Keratinocyte (primary cell): Measurements from ENCODE around the gene KIAA1210. TPM values are rescaled to one million over a fixed set of nuclear protein-coding genes. Genes with fewer than 3 reads are reported as not detected.
"Not testable (repeated sequence)": the region's sequence is repeated elsewhere in the genome, so short reads cannot be mapped to it uniquely, and the experiment has no call there.

Experiments
- DNase-seq: peaks from one replicate; pipeline ENCODE4 v3.0.0-alpha.2; 2011; ENCODE audit warnings: low read depth, missing footprints, low spot score
- FAIRE-seq: peaks from 2 replicates; lab custom pipeline; 2011; peaks lifted over from hg19 to GRCh38; lab: Jason Lieb, UNC
- H2AFZ ChIP-seq: 2 replicates; pipeline ENCODE4 v1.6.0; 2012; ENCODE audit warnings: low read length, control low read depth, inconsistent platforms; ENCODE audit not compliant: control insufficient read depth
- H3K27ac ChIP-seq: 2 replicates; pipeline ENCODE4 v1.5.1; 2011; ENCODE audit warnings: low read length; ENCODE audit not compliant: control insufficient read depth, insufficient read depth
- H3K27me3 ChIP-seq: 3 replicates; pipeline ENCODE4 v1.6.0; 2011; ENCODE audit warnings: low read length; ENCODE audit not compliant: control insufficient read depth, insufficient read depth; ENCODE audit errors: extremely low read depth
- H3K36me3 ChIP-seq, 2 experiments: 2 replicates in 1 of 2; 3 replicates in 1 of 2; pipeline ENCODE4 v1.5.1; 2011; ENCODE audit warnings: low read length in 2 of 2, mild to moderate bottlenecking in 1 of 2; ENCODE audit not compliant: control insufficient read depth in 2 of 2, insufficient read depth in 2 of 2; ENCODE audit errors: extremely low read depth in 1 of 2
- H3K4me1 ChIP-seq: 3 replicates; pipeline ENCODE4 v1.5.1; 2011; ENCODE audit warnings: low read length; ENCODE audit not compliant: control insufficient read depth, insufficient read depth; ENCODE audit errors: extremely low read depth
- H3K4me2 ChIP-seq: 3 replicates; pipeline ENCODE4 v1.6.0; 2011; ENCODE audit warnings: low read depth, low read length; ENCODE audit not compliant: control insufficient read depth, insufficient read depth; ENCODE audit errors: extremely low read depth
- H3K4me3 ChIP-seq, 3 experiments: fragments of 200-600 bp in 1 of 3; sonication (generic) in 1 of 3; 2 replicates in 2 of 3; 3 replicates in 1 of 3; pipeline ENCODE4 v1.5.1; 2011 to 2016; ENCODE audit warnings: low read length in 3 of 3, mild to moderate bottlenecking in 3 of 3, control low read depth in 2 of 3, inconsistent platforms in 1 of 3, low read depth in 1 of 3, mixed read lengths in 1 of 3, mixed run types in 1 of 3, moderate library complexity in 1 of 3; ENCODE audit not compliant: control insufficient read depth in 2 of 3, insufficient read depth in 2 of 3; ENCODE audit errors: extremely low read depth in 1 of 3
- H3K79me2 ChIP-seq: 2 replicates; pipeline ENCODE4 v1.6.0; 2012; ENCODE audit warnings: low read length; ENCODE audit not compliant: control insufficient read depth, insufficient read depth
- H3K9ac ChIP-seq: 3 replicates; pipeline ENCODE4 v1.6.0; 2011; ENCODE audit warnings: low read length; ENCODE audit not compliant: control insufficient read depth, insufficient read depth; ENCODE audit errors: extremely low read depth
- H3K9me1 ChIP-seq: 3 replicates; pipeline ENCODE4 v1.6.0; 2011; ENCODE audit warnings: low read length; ENCODE audit not compliant: control insufficient read depth, insufficient read depth; ENCODE audit errors: extremely low read depth
- H3K9me3 ChIP-seq: 2 replicates; pipeline ENCODE4 v1.5.1; 2012; ENCODE audit warnings: low read depth, low read length; ENCODE audit not compliant: control insufficient read depth
- H4K20me1 ChIP-seq: 3 replicates; pipeline ENCODE4 v1.6.0; 2011; ENCODE audit warnings: low read length; ENCODE audit not compliant: control insufficient read depth, insufficient read depth; ENCODE audit errors: extremely low read depth
- EZH2 ChIP-seq: IDR thresholded peaks from one replicate; pipeline ENCODE4 v1.6.1; 2012; ENCODE audit warnings: inconsistent platforms, mild to moderate bottlenecking, low read length, moderate library complexity
- dilution Hi-C: fragments of 300-500 bp; cut with MboI; formaldehyde crosslinking; loops from one replicate; pipeline ENCODE4 v1.7.0; 2020; ENCODE audit warnings: low sequenced_read_pairs; ENCODE audit not compliant: extremely low pct_ligation_motif_present
- polyA plus RNA-seq, 5 experiments: library from polyadenylated mRNA; depleted of rRNA in 3 of 5; stranded (reverse) in 3 of 5; stranded (forward) in 1 of 5; unstranded in 1 of 5; fragments of >200 nt; gene quantifications; 1 replicate in 1 of 5; 2 replicates in 3 of 5; 3 replicates in 1 of 5; pipeline versions ENCODE4 v1.2.1 to v1.2.3, GENCODE V29; 2011 to 2012; ENCODE audit warnings: missing spikeins in 2 of 5, low read depth in 1 of 5, low replicate concordance in 1 of 5
- TF ChIP-seq, protein P1 (sequence below), 3 experiments: IDR thresholded peaks in 1 of 3; conservative IDR thresholded peaks in 1 of 3; optimal IDR thresholded peaks in 1 of 3; 2 replicates in 2 of 3; 3 replicates in 1 of 3; pipeline versions ENCODE3 to v1.5.1; 2011; ENCODE audit warnings: low read length in 3 of 3, mild to moderate bottlenecking in 3 of 3, moderate library complexity in 2 of 3, control low read depth in 1 of 3, inconsistent platforms in 1 of 3; ENCODE audit not compliant: insufficient read depth in 2 of 3; ENCODE audit errors: extremely low read depth in 1 of 3

KIAA1210 gene
- polyA plus RNA-seq, 1 donor (not counting 4 experiments of a cell fraction or from before 2014, with no cell fraction given): not detected

DNA sequence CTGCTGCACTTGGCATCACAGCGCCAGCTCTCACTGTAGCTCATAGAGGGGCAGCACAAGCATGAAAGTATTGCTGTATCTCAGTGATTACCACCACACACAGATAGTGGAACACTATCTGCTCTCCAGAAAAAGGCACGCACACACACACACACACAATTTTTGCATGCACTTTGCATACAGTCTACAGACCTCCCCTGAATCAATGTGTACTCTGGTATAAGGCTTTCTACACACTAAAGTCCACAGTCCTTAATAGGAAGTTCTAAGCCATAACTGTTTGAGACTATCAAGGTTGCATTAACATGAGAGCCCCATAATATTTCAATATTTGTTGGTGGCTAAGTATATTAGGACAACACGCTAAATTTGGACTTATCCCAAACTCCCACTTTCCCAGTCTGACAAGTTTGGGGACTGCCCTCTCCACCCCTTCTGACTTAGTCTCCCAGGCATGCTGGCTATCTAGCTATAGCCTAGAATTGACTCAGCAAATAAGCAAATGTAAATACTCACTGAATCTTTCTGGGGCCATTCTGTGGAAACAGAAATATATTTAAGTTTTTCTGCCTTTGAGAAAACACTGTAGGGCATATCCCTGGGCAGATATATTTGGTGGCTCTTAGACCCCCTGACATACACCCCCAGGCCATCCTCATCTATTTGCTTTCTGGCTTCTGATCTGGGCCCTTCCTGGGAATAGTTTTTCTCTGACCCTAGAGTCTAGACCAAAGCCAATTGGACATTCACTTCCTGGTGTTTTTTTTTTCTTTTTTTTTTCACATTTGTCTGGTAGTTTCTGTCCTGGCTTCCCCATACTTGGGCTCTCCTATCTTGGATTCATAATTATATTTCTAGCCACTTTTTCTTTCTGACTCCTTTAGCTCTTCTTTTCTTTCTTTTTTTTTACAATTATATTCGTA is 91.2 kb downstream of the KIAA1210 start:
- H3K27me3 ChIP-seq: no peaks in the 10 kb centered on the region
- no peaks in the 10 kb centered on the region for H4K20me1 ChIP-seq
- H3K4me1 ChIP-seq: no peaks in the 10 kb centered on the region
- TF ChIP-seq, protein P1, sequence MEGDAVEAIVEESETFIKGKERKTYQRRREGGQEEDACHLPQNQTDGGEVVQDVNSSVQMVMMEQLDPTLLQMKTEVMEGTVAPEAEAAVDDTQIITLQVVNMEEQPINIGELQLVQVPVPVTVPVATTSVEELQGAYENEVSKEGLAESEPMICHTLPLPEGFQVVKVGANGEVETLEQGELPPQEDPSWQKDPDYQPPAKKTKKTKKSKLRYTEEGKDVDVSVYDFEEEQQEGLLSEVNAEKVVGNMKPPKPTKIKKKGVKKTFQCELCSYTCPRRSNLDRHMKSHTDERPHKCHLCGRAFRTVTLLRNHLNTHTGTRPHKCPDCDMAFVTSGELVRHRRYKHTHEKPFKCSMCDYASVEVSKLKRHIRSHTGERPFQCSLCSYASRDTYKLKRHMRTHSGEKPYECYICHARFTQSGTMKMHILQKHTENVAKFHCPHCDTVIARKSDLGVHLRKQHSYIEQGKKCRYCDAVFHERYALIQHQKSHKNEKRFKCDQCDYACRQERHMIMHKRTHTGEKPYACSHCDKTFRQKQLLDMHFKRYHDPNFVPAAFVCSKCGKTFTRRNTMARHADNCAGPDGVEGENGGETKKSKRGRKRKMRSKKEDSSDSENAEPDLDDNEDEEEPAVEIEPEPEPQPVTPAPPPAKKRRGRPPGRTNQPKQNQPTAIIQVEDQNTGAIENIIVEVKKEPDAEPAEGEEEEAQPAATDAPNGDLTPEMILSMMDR (optimal IDR thresholded peaks at IDR 0.05 in 1 of 3, IDR thresholded peaks at IDR 0.05 in 1 of 3, conservative IDR thresholded peaks at IDR 0.05 in 1 of 3; ENCODE audit: extremely low read depth in 1 of 3, insufficient read depth in 2 of 3, low read length in 3 of 3): no peak
- TF ChIP-seq EZH2: no peak
- dilution Hi-C loops: no loop called here
- H2AFZ ChIP-seq: no peak overlapping the region
- FAIRE-seq: no peak
- H3K79me2 ChIP-seq: no peaks in the 10 kb centered on the region
- no peaks in the 10 kb centered on the region for H3K9me3 ChIP-seq
- H3K4me3 ChIP-seq: no peak overlapping the region
- H3K9me1 ChIP-seq: no peaks in the 10 kb centered on the region
- H3K4me2 ChIP-seq: no peak overlapping the region
- H3K36me3 ChIP-seq: no peaks in the 10 kb centered on the region
- no peak for DNase-seq
- H3K9ac ChIP-seq: no peak overlapping the region
- H3K27ac ChIP-seq: no peak overlapping the region

DNA sequence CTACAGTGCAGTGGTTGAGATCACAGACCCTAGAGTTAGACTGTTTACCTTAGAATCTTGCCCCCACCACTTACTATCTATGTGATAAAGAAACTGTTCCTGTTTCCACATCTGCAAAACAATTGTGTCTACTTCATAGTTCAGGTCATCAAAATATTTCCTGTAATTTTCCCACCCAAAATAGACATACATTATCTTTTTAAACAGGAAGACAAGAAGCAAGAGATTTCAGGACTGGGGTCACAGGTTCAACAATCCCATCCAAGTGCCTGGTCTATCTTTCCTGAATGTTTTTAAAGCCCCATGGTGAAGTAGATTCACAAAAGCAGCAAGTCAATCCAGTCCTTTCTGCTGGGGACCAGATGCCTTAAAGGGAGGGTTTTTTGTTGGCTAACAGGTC is 96.6 kb downstream of the KIAA1210 start:
- no peaks in the 10 kb centered on the region for H3K9me3 ChIP-seq
- no peaks in the 10 kb centered on the region for H3K36me3 ChIP-seq
- H3K4me3 ChIP-seq: no peak overlapping the region
- dilution Hi-C loops: no loop called here
- DNase-seq (no peak), FAIRE-seq (no peak)
- H3K27ac ChIP-seq: no peak overlapping the region
- H4K20me1 ChIP-seq: no peaks in the 10 kb centered on the region
- H3K27me3 ChIP-seq: no peaks in the 10 kb centered on the region
- no peak overlapping the region for H3K4me2 ChIP-seq
- no peaks in the 10 kb centered on the region for H3K9me1 ChIP-seq
- no peaks in the 10 kb centered on the region for H3K4me1 ChIP-seq
- no peak for TF ChIP-seq EZH2
- TF ChIP-seq, protein P1 (optimal IDR thresholded peaks at IDR 0.05 in 1 of 3, IDR thresholded peaks at IDR 0.05 in 1 of 3, conservative IDR thresholded peaks at IDR 0.05 in 1 of 3; ENCODE audit: extremely low read depth in 1 of 3, insufficient read depth in 2 of 3, low read length in 3 of 3): no peak
- H2AFZ ChIP-seq: no peak overlapping the region
- H3K9ac ChIP-seq: no peak overlapping the region
- no peaks in the 10 kb centered on the region for H3K79me2 ChIP-seq

DNA sequence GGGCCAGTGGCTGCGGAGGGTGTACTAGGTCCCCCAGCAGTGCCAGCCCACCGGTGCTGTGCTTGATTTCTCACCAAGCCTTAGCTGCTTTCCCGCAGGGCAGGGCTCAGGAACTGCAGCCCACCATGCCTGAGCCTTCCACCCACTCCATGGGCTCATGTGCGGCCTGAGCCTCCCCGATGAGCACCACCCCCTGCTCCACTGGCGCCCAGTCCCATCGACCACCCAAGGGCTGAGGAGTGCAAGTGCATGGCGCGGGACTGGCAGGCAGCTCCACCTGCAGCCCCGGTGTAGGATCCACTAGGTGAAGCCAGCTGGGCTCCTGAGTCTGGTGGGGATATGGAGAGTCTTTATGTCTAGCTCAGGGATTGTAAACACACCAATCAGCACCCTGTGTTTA is 98.0 kb downstream of the KIAA1210 start:
- H3K9me3 ChIP-seq, H2AFZ ChIP-seq, H3K79me2 ChIP-seq, FAIRE-seq, dilution Hi-C loops, DNase-seq, H3K27me3 ChIP-seq, H3K4me2 ChIP-seq, H3K27ac ChIP-seq, H3K9ac ChIP-seq, H4K20me1 ChIP-seq, H3K4me3 ChIP-seq, H3K4me1 ChIP-seq, H3K9me1 ChIP-seq, H3K36me3 ChIP-seq: not testable (repeated sequence)
